ENCODE results near the gene CALCR. TPM values are rescaled to one million over a fixed set of nuclear protein-coding genes. Genes with fewer than 3 reads are reported as not detected.
A peak's percentile ranks its signal among the peaks of the same experiment; 100 is the strongest.

Gene CALCR
- total and polyA plus RNA-seq, 8 donors, result not detected

DNA sequence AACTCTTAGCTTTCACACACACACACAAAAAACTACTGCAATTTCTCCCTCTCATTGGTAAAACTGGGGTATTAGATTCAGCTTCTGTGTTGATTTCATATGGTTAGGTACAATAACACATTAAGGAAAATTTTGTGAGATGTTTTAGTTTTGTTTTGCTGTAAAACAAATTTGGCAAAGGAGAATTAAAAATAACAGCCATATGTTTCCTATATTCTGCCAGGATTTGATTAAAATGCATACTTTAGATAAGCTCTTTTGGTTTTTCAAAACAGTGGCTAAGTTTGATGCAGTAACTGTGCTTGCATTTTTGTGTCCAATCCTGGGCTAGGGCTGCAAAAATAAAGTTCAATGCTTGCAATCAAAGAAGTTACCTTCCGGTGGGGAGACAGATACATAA lies 126.3 kb downstream of the CALCR start:
- TF ChIP-seq POLR2AphosphoS5 (IDR thresholded peaks at IDR 0.05) (no peak), POLR2A (IDR thresholded peaks at IDR 0.05) (no peak), EP300 (IDR thresholded peaks at IDR 0.05) (no peak)
- TF ChIP-seq, protein P1, sequence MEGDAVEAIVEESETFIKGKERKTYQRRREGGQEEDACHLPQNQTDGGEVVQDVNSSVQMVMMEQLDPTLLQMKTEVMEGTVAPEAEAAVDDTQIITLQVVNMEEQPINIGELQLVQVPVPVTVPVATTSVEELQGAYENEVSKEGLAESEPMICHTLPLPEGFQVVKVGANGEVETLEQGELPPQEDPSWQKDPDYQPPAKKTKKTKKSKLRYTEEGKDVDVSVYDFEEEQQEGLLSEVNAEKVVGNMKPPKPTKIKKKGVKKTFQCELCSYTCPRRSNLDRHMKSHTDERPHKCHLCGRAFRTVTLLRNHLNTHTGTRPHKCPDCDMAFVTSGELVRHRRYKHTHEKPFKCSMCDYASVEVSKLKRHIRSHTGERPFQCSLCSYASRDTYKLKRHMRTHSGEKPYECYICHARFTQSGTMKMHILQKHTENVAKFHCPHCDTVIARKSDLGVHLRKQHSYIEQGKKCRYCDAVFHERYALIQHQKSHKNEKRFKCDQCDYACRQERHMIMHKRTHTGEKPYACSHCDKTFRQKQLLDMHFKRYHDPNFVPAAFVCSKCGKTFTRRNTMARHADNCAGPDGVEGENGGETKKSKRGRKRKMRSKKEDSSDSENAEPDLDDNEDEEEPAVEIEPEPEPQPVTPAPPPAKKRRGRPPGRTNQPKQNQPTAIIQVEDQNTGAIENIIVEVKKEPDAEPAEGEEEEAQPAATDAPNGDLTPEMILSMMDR (IDR thresholded peaks at IDR 0.05), result no peak
- Histone ChIP-seq H3K4me3 (no peak overlapping the region), H3K36me3 (no peaks in the 10 kb centered on the region), H3K27me3 (peaks cover 0 to 4% (median 0%) of the 10 kb centered on the region in 3 donors), H3K4me1 (no peaks in the 10 kb centered on the region), H3K9me3 (no peaks in the 10 kb centered on the region), H3K27ac (no peak overlapping the region)
- intact Hi-C loops (cut with DNase I; ENCODE audit: low total_unique reads), result no loop called here
- WGBS, 5 donors, result 32 to 48% (median 43%) methylated on average over 1 of the region's 1 CpG
- DNase-seq, result no peak

DNA sequence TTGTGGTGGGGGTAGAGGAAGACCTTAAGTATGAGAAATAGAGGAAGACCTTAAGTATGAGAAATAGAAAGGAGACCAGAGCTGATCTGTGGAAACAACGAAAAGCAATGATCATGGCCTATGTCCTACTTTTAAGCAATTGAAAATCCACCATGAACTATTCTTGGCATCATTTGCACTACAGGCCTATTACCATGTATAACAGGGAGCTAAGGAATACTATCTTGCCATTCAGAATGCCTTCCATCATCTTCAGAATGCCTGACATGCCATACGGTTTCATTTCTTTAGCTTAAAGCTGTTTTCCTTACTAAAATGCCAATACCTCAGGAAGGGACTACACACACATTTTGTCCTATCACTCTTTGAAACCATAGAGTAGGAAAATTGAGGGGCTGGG lies 127.0 kb downstream of the CALCR start:
- no peak for DNase-seq
- Histone ChIP-seq H3K4me3 (no peak overlapping the region), H3K36me3 (no peaks in the 10 kb centered on the region), H3K27ac (no peak overlapping the region), H3K4me1 (no peaks in the 10 kb centered on the region), H3K27me3 (peaks cover 0 to 4% (median 0%) of the 10 kb centered on the region in 3 donors), H3K9me3 (no peaks in the 10 kb centered on the region)
- 74 to 86% (median 75%) methylated on average over 2 of the region's 2 CpGs for WGBS, 5 donors
- no peak for TF ChIP-seq EP300 (IDR thresholded peaks at IDR 0.05)
- no peak for TF ChIP-seq POLR2A (IDR thresholded peaks at IDR 0.05)
- TF ChIP-seq, protein P1 (IDR thresholded peaks at IDR 0.05), result no peak
- no peak for TF ChIP-seq POLR2AphosphoS5 (IDR thresholded peaks at IDR 0.05)
- intact Hi-C loops (cut with DNase I; ENCODE audit: low total_unique reads), result no loop called here

DNA sequence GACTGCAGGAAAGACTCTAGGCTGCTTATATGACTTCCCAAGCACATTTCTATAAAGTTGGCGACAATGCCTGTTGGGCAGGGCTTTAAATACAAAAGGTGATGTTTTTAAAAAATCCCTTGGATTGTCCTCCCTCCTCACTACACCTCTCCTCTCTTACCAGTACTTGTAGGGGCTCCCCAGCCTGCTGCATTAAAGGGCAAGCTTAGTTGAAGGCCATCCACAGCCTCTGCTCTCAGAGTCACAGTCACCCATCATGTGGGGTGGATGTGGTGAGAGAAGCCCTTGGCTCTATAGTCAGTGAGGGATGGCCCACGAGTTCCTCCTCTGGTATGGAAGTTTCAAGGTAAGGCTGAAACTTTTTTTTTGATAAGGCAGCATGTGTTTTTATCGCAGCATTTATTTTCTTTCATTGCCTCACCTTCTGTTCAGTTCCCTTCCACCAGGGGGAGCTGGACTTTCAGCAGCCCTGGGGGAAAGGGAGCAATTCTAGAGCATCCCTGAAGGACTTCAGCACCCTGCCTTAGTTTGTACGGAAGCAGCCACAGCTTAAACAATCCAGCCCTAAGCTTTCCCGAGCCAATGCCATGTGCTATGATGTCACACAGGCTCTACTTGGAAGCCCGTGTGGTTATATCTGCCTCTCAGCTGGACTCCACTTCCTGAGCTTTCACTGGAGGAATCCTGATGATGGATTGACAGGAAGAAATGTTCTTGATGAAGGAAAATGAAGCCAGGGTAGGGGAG lies 131.9 kb downstream of the CALCR start:
- no peaks in the 10 kb centered on the region for H3K36me3 ChIP-seq
- 28 to 39% (median 37%) methylated on average over 6 of the region's 6 CpGs for WGBS, 5 donors
- peak; percentile 34 to 41 for DNase-seq
- TF ChIP-seq POLR2A (IDR thresholded peaks at IDR 0.05) (no peak), POLR2AphosphoS5 (IDR thresholded peaks at IDR 0.05) (no peak), EP300 (IDR thresholded peaks at IDR 0.05) (no peak)
- TF ChIP-seq, protein P1 (IDR thresholded peaks at IDR 0.05), result peak in 4 of 7 experiments; percentile 23 to 53 (median 44)
- no peaks in the 10 kb centered on the region for H3K9me3 ChIP-seq
- no peak overlapping the region for H3K4me3 ChIP-seq
- no peak overlapping the region for H3K27ac ChIP-seq
- H3K27me3 ChIP-seq, result no peaks in the 10 kb centered on the region
- intact Hi-C loops (cut with DNase I; ENCODE audit: low total_unique reads), result no loop called here
- H3K4me1 ChIP-seq, result no peaks in the 10 kb centered on the region

DNA sequence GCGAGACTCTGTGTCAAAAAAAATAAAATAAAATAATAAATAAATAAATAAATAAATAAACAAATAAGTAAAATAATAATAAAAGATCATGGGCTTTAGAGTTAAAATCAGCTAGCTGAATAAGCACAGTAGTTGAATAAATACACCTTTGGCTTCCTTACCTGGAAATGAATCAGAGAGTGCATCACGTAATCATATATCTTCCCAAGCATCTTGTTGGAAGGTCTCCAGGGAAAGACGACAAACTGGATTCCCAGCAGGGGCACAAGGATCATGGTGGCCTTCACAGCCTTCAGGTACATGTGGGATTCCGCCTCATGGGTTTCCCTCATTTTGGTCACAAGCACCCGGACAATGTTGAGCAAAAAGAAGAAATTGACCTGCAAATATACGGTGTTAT lies 138.7 kb downstream of the CALCR start:
- intact Hi-C loops (cut with DNase I; ENCODE audit: low total_unique reads), result no loop called here
- Histone ChIP-seq H3K4me3 (no peak overlapping the region), H3K27me3 (no peaks in the 10 kb centered on the region), H3K4me1 (no peaks in the 10 kb centered on the region), H3K9me3 (no peaks in the 10 kb centered on the region), H3K36me3 (no peaks in the 10 kb centered on the region), H3K27ac (no peak overlapping the region)
- DNase-seq, result no peak
- WGBS, 5 donors, result 88 to 93% (median 92%) methylated on average over 6 of the region's 6 CpGs
- TF ChIP-seq POLR2A (IDR thresholded peaks at IDR 0.05) (no peak), POLR2AphosphoS5 (IDR thresholded peaks at IDR 0.05) (no peak), EP300 (IDR thresholded peaks at IDR 0.05) (no peak)
- TF ChIP-seq, protein P1 (IDR thresholded peaks at IDR 0.05), result no peak

Data from stomach (tissue), 9 donors.